HG03175 (cell line): ENCODE results near the gene SNX19.
A peak's percentile ranks its signal among the peaks of the same experiment; 100 is the strongest.
"Not testable (repeated sequence)": the region's sequence is repeated elsewhere in the genome, so short reads cannot be mapped to it uniquely, and the experiment has no call there.

Experiments
- ATAC-seq: cut with Tn5 transposase; IDR thresholded peaks from one replicate; pipeline ENCODE4 v1.9.1; 2021; ENCODE audit warnings: mild to moderate bottlenecking, moderate library complexity; ENCODE audit not compliant: unreplicated experiment

Gene SNX19

GRCh38 chr11:130916238-130916855, at the start of gene SNX19:
SNX19 (minus strand) TSS chr11:130916479; CDS start chr11:130915939, 540 bp downstream.
- peak; percentile 99 for ATAC-seq

GRCh38 chr11:130964058-130964792, 47.9 kb upstream of the SNX19 start:
- ATAC-seq, result no peak

- ATAC-seq, result no peak
Observed at GRCh38 chr11:130947889-130948288, 31.6 kb upstream of the SNX19 start.

- ATAC-seq, result no peak
Observed at GRCh38 chr11:130947481-130947880, 31.2 kb upstream of the SNX19 start.

- no peak for ATAC-seq
Observed at GRCh38 chr11:130947058-130947457, 30.8 kb upstream of the SNX19 start.

- no peak for ATAC-seq
Observed at GRCh38 chr11:130945896-130946295, 29.6 kb upstream of the SNX19 start.

- ATAC-seq, result no peak
Observed at GRCh38 chr11:130940706-130941105, 24.4 kb upstream of the SNX19 start.

GRCh38 chr11:130937051-130937450, 20.8 kb upstream of the SNX19 start:
- no peak for ATAC-seq

- no peak for ATAC-seq
Observed at GRCh38 chr11:130932086-130932712, 15.9 kb upstream of the SNX19 start.

- ATAC-seq, result no peak
Observed at GRCh38 chr11:130924750-130925149, 8.5 kb upstream of the SNX19 start.

- not testable (repeated sequence) for ATAC-seq
Observed at GRCh38 chr11:130920612-130921011, 4.3 kb upstream of the SNX19 start.

GRCh38 chr11:130918081-130918480, 1.8 kb upstream of the SNX19 start:
- ATAC-seq, result no peak

GRCh38 chr11:130916910-130917309, 631 bp upstream of the SNX19 start:
- ATAC-seq, result no peak

- peak; percentile 35 for ATAC-seq
Observed at GRCh38 chr11:130915603-130916237, 559 bp downstream of the SNX19 start.

- no peak for ATAC-seq
Observed at GRCh38 chr11:130913268-130913667, 3.0 kb downstream of the SNX19 start.

- ATAC-seq, result no peak
Observed at GRCh38 chr11:130912552-130912951, 3.7 kb downstream of the SNX19 start.

- ATAC-seq, result no peak
Observed at GRCh38 chr11:130911306-130911705, 5.0 kb downstream of the SNX19 start.

- ATAC-seq, result no peak
Observed at GRCh38 chr11:130909650-130910049, 6.6 kb downstream of the SNX19 start.

GRCh38 chr11:130908770-130909625, 7.3 kb downstream of the SNX19 start:
- no peak for ATAC-seq

- ATAC-seq, result no peak
Observed at GRCh38 chr11:130908061-130908460, 8.2 kb downstream of the SNX19 start.

GRCh38 chr11:130907229-130907628, 9.1 kb downstream of the SNX19 start:
- ATAC-seq, result no peak
